IPS-18a (cell line): ENCODE results near the gene CCN6.
"Not testable (repeated sequence)": the region's sequence is repeated elsewhere in the genome, so short reads cannot be mapped to it uniquely, and the experiment has no call there.

Experiments used
- H3K27ac ChIP-seq: one replicate; pipeline ENCODE4 v1.5.1; 2013; ENCODE audit warnings: low read length
- H3K27me3 ChIP-seq: one replicate; pipeline ENCODE4 v1.6.1; 2013; ENCODE audit warnings: mild to moderate bottlenecking, low read length; ENCODE audit not compliant: control insufficient read depth, insufficient read depth
- H3K36me3 ChIP-seq: one replicate; pipeline ENCODE4 v1.6.1; 2013; ENCODE audit warnings: low read depth, low read length; ENCODE audit not compliant: control insufficient read depth
- H3K4me1 ChIP-seq: one replicate; pipeline ENCODE4 v1.6.1; 2013; ENCODE audit warnings: low read depth, low read length; ENCODE audit not compliant: control insufficient read depth
- H3K4me3 ChIP-seq: one replicate; pipeline ENCODE4 v1.5.1; 2013; ENCODE audit warnings: low read length
- H3K9ac ChIP-seq: one replicate; pipeline ENCODE4 v1.6.1; 2013; ENCODE audit warnings: mild to moderate bottlenecking, low read length, moderate library complexity
- H3K9me3 ChIP-seq: one replicate; pipeline ENCODE4 v1.6.1; 2013; ENCODE audit warnings: low read depth, low read length; ENCODE audit not compliant: control insufficient read depth

The CCN6 gene

GRCh38 chr6:112106026-112106425 lies 52.1 kb downstream of the CCN6 start:
- H3K4me3 ChIP-seq, H3K27ac ChIP-seq, H3K27me3 ChIP-seq, H3K36me3 ChIP-seq, H3K9ac ChIP-seq, H3K9me3 ChIP-seq, H3K4me1 ChIP-seq: not testable (repeated sequence)

GRCh38 chr6:112106562-112106961 lies 52.7 kb downstream of the CCN6 start:
- no peaks in the 10 kb centered on the region for H3K36me3 ChIP-seq
- no peaks in the 10 kb centered on the region for H3K9me3 ChIP-seq
- H3K4me3 ChIP-seq: no peak overlapping the region
- H3K27me3 ChIP-seq: no peaks in the 10 kb centered on the region
- H3K27ac ChIP-seq: no peak overlapping the region
- no peaks in the 10 kb centered on the region for H3K4me1 ChIP-seq
- H3K9ac ChIP-seq: no peak overlapping the region

GRCh38 chr6:112109262-112109661 lies 55.4 kb downstream of the CCN6 start:
- Histone ChIP-seq H3K27ac (no peak overlapping the region), H3K36me3 (no peaks in the 10 kb centered on the region), H3K4me3 (no peak overlapping the region), H3K9me3 (no peaks in the 10 kb centered on the region), H3K4me1 (no peaks in the 10 kb centered on the region), H3K27me3 (no peaks in the 10 kb centered on the region), H3K9ac (no peak overlapping the region)

- no peak overlapping the region for H3K27ac ChIP-seq
- no peaks in the 10 kb centered on the region for H3K9me3 ChIP-seq
- no peak overlapping the region for H3K9ac ChIP-seq
- H3K27me3 ChIP-seq: no peaks in the 10 kb centered on the region
- H3K36me3 ChIP-seq: no peaks in the 10 kb centered on the region
- no peak overlapping the region for H3K4me3 ChIP-seq
- H3K4me1 ChIP-seq: no peaks in the 10 kb centered on the region
Measured at GRCh38 chr6:112113431-112113830, 59.5 kb downstream of the CCN6 start.

GRCh38 chr6:112113918-112114317 lies 60.0 kb downstream of the CCN6 start:
- no peak overlapping the region for H3K9ac ChIP-seq
- H3K9me3 ChIP-seq: no peaks in the 10 kb centered on the region
- H3K4me1 ChIP-seq: no peaks in the 10 kb centered on the region
- no peak overlapping the region for H3K27ac ChIP-seq
- no peaks in the 10 kb centered on the region for H3K36me3 ChIP-seq
- no peak overlapping the region for H3K4me3 ChIP-seq
- no peaks in the 10 kb centered on the region for H3K27me3 ChIP-seq

GRCh38 chr6:112114577-112115223 lies 60.8 kb downstream of the CCN6 start:
- H3K4me1 ChIP-seq: no peaks in the 10 kb centered on the region

GRCh38 chr6:112116221-112116620 lies 62.3 kb downstream of the CCN6 start:
- Histone ChIP-seq H3K9me3 (no peaks in the 10 kb centered on the region), H3K36me3 (no peaks in the 10 kb centered on the region), H3K4me3 (no peak overlapping the region), H3K9ac (no peak overlapping the region), H3K27ac (no peak overlapping the region), H3K27me3 (no peaks in the 10 kb centered on the region), H3K4me1 (no peaks in the 10 kb centered on the region)

More at GRCh38 chr6:112114577-112115223, 60.8 kb downstream of the CCN6 start:
- no peak overlapping the region for H3K9ac ChIP-seq
- no peaks in the 10 kb centered on the region for H3K9me3 ChIP-seq
- H3K4me3 ChIP-seq: no peak overlapping the region
- no peaks in the 10 kb centered on the region for H3K36me3 ChIP-seq
- no peak overlapping the region for H3K27ac ChIP-seq
- H3K27me3 ChIP-seq: no peaks in the 10 kb centered on the region

- Histone ChIP-seq H3K27ac (no peak overlapping the region), H3K9me3 (no peaks in the 10 kb centered on the region), H3K27me3 (no peaks in the 10 kb centered on the region), H3K9ac (no peak overlapping the region), H3K36me3 (no peaks in the 10 kb centered on the region), H3K4me1 (no peaks in the 10 kb centered on the region), H3K4me3 (no peak overlapping the region)
Measured at GRCh38 chr6:112117554-112117953, 63.6 kb downstream of the CCN6 start.

GRCh38 chr6:112118034-112118433 lies 64.1 kb downstream of the CCN6 start:
- H3K4me3 ChIP-seq: no peak overlapping the region
- no peaks in the 10 kb centered on the region for H3K36me3 ChIP-seq
- no peaks in the 10 kb centered on the region for H3K9me3 ChIP-seq
- no peaks in the 10 kb centered on the region for H3K27me3 ChIP-seq
- no peak overlapping the region for H3K27ac ChIP-seq
- H3K4me1 ChIP-seq: no peaks in the 10 kb centered on the region
- no peak overlapping the region for H3K9ac ChIP-seq
